IMR-90 (cell line): ENCODE data around the gene PTPRG. TPM values are rescaled to one million over a fixed set of nuclear protein-coding genes. Genes with fewer than 3 reads are reported as not detected.

Experiments used
- ATAC-seq: fragments of 200-7000 bp; cut with Tn5 transposase; 2 replicates; pipeline ENCODE4 v1.9.1; 2020; ENCODE audit warnings: low read depth, mild to moderate bottlenecking, moderate library complexity
- BruUV-seq: library from RNA; stranded (reverse); fragments of 400-500 nt; replicated peaks from 2 replicates; lab custom pipeline; 2021; lab: Mats Ljungman, UMichigan
- CTCF ChIA-PET: fragments of 300-600 bp; formaldehyde crosslinking; extraction: SDS; loops from one replicate; lab custom pipeline; 2021; ENCODE audit warnings: antibody characterized with exemption; lab: Yijun Ruan, JAX
- POLR2A ChIA-PET: fragments of 300-600 bp; sonication (Branson Sonifier 250); formaldehyde crosslinking; loops from one replicate; lab custom pipeline; 2022; ENCODE audit warnings: antibody characterized with exemption; ENCODE audit not compliant: unreplicated experiment; lab: Charles Lee
- DNase-seq: peaks from one replicate; pipeline ENCODE4 v3.0.0; 2013
- H2AFZ ChIP-seq: replicated peaks from 2 replicates; pipeline ENCODE3; 2013; ENCODE audit warnings: low read length, mild to moderate bottlenecking; ENCODE audit not compliant: poor library complexity
- H2AK5ac ChIP-seq: 2 replicates; pipeline ENCODE4 v1.6.1; 2013; ENCODE audit warnings: low read depth, low read length, inconsistent platforms
- H2AK9ac ChIP-seq: replicated peaks from 2 replicates; pipeline ENCODE3; 2013; ENCODE audit warnings: mild to moderate bottlenecking, low read depth, low read length, moderate library complexity; ENCODE audit not compliant: poor library complexity
- H2BK120ac ChIP-seq: 2 replicates; pipeline ENCODE4 v1.6.1; 2013; ENCODE audit warnings: low read depth, low read length, inconsistent platforms
- H2BK15ac ChIP-seq: 3 replicates; pipeline ENCODE4 v1.6.1; 2013; ENCODE audit warnings: low read depth, low read length, inconsistent platforms
- H2BK20ac ChIP-seq: 2 replicates; pipeline ENCODE4 v1.6.1; 2013; ENCODE audit warnings: low read depth, mild to moderate bottlenecking, inconsistent platforms, low read length, moderate library complexity
- H2BK5ac ChIP-seq: 2 replicates; pipeline ENCODE4 v1.6.1; 2013; ENCODE audit warnings: mild to moderate bottlenecking, low read depth, low read length, inconsistent platforms; ENCODE audit not compliant: poor library complexity, severe bottlenecking
- H3K14ac ChIP-seq: replicated peaks from 2 replicates; pipeline ENCODE4 v1.6.1; 2013; ENCODE audit warnings: low read depth, low read length, inconsistent platforms
- H3K18ac ChIP-seq: 2 replicates; pipeline ENCODE4 v1.6.1; 2013; ENCODE audit warnings: low read depth, low read length, control low read depth
- H3K23ac ChIP-seq: 2 replicates; pipeline ENCODE4 v1.6.1; 2013; ENCODE audit warnings: low read depth, low read length, inconsistent platforms
- H3K27ac ChIP-seq: 2 replicates; pipeline ENCODE4 v1.5.1; 2013; ENCODE audit warnings: mild to moderate bottlenecking, control low read depth, low read length; ENCODE audit not compliant: insufficient read depth
- H3K27me3 ChIP-seq: 2 replicates; pipeline ENCODE4 v1.6.1; 2013; ENCODE audit warnings: low read length; ENCODE audit not compliant: control insufficient read depth, insufficient read depth
- H3K36me3 ChIP-seq: 2 replicates; pipeline ENCODE4 v1.6.1; 2013; ENCODE audit warnings: low read length, mixed read lengths; ENCODE audit not compliant: control insufficient read depth, insufficient read depth
- H3K4ac ChIP-seq: 2 replicates; pipeline ENCODE4 v1.6.1; 2013; ENCODE audit warnings: low read depth, low read length, inconsistent platforms
- H3K4me1 ChIP-seq: 2 replicates; pipeline ENCODE4 v1.6.1; 2013; ENCODE audit warnings: low read length, mixed read lengths; ENCODE audit not compliant: control insufficient read depth, insufficient read depth
- H3K4me2 ChIP-seq: 2 replicates; pipeline ENCODE4 v1.6.1; 2013; ENCODE audit warnings: low read depth, mild to moderate bottlenecking, control low read depth, low read length, moderate library complexity
- H3K4me3 ChIP-seq: 2 replicates; pipeline ENCODE4 v1.5.1; 2013; ENCODE audit warnings: low read depth, mild to moderate bottlenecking, control low read depth, low read length, moderate library complexity; ENCODE audit not compliant: insufficient read depth
- H3K56ac ChIP-seq: 2 replicates; pipeline ENCODE4 v1.6.1; 2013; ENCODE audit warnings: low read length, inconsistent platforms; ENCODE audit not compliant: insufficient read depth; ENCODE audit errors: extremely low read depth
- H3K79me1 ChIP-seq, 2 experiments: 2 replicates each; pipeline ENCODE4 v1.6.1; 2013; ENCODE audit warnings: low read length in 2 of 2, inconsistent platforms in 1 of 2, low read depth in 1 of 2
- H3K9ac ChIP-seq: 2 replicates; pipeline ENCODE4 v1.6.1; 2013; ENCODE audit warnings: low read depth, low read length, control low read depth
- H3K9me1 ChIP-seq: 2 replicates; pipeline ENCODE4 v1.6.1; 2013; ENCODE audit warnings: low read length, inconsistent platforms; ENCODE audit not compliant: insufficient read depth
- H3K9me3 ChIP-seq: 2 replicates; pipeline ENCODE4 v1.6.1; 2013; ENCODE audit warnings: low read length; ENCODE audit not compliant: control insufficient read depth, insufficient read depth
- H4K20me1 ChIP-seq: 2 replicates; pipeline ENCODE4 v1.6.1; 2013; ENCODE audit warnings: low read length, inconsistent platforms; ENCODE audit not compliant: insufficient read depth
- H4K5ac ChIP-seq: 2 replicates; pipeline ENCODE4 v1.6.1; 2013; ENCODE audit warnings: mild to moderate bottlenecking, low read depth, low read length, control low read depth
- H4K8ac ChIP-seq, 2 experiments: 2 replicates each; pipeline ENCODE4 v1.6.1; 2013; ENCODE audit warnings: low read depth in 2 of 2, low read length in 2 of 2, control low read depth in 1 of 2, inconsistent platforms in 1 of 2
- H4K91ac ChIP-seq: 2 replicates; pipeline ENCODE4 v1.6.1; 2013; ENCODE audit warnings: low read depth, low read length, inconsistent platforms; ENCODE audit not compliant: insufficient read depth
- MAZ ChIP-seq: IDR thresholded peaks from 2 replicates; pipeline ENCODE4 v1.6.1; 2012; ENCODE audit warnings: low read depth, mild to moderate bottlenecking, low read length, improper control_type of control experiment, moderate library complexity, borderline replicate concordance
- RAD21 ChIP-seq: IDR thresholded peaks from 2 replicates; pipeline ENCODE4 v1.6.1; 2012; ENCODE audit warnings: low read length, improper control_type of control experiment
- SMC3 ChIP-seq: fragments of 150-350 bp; IDR thresholded peaks from 2 replicates; pipeline ENCODE4 v1.6.1; 2016; ENCODE audit warnings: low read depth, mild to moderate bottlenecking, antibody characterized with exemption, low read length, moderate library complexity
- WGBS, 2 experiments: methylation state at CpG; one replicate each; pipeline versions ENCODE4 v1.1.5 to v1.1.7; 2013; ENCODE audit warnings: missing lambda C conversion rate in 2 of 2; ENCODE audit not compliant: insufficient read length in 1 of 2; ENCODE audit errors: extremely low coverage in 2 of 2; 5-methylcytosine and 5-hydroxymethylcytosine counted together
- dilution Hi-C: fragments of 300-500 bp; cut with HindIII; formaldehyde crosslinking; loops from one replicate; pipeline ENCODE4 v1.14.3; 2018; ENCODE audit warnings: low sequenced_read_pairs; ENCODE audit not compliant: unreplicated experiment
- in situ Hi-C: fragments of 300-500 bp; cut with MboI; formaldehyde crosslinking; loops from 3 replicates; pipeline ENCODE4 v1.14.3; 2019; ENCODE audit warnings: low sequenced_read_pairs, inconsistent platforms, mixed read lengths
- intact Hi-C: fragments of 100-400 bp; cut with micrococcal nuclease; formaldehyde crosslinking; loops from 2 replicates; pipeline ENCODE4 v1.10.0; 2022
- polyA plus RNA-seq, 3 experiments: library from polyadenylated mRNA; depleted of rRNA; stranded (reverse); fragments of >200 nt; gene quantifications; 2 replicates each; pipeline ENCODE4 v1.2.3, GENCODE V29; 2012; ENCODE audit warnings: low replicate concordance in 1 of 3
- total RNA-seq: library from RNA; depleted of rRNA; stranded (reverse); fragments of >200 nt; gene quantifications from 2 replicates; pipeline ENCODE4 v1.2.3, GENCODE V29; 2012
- TF ChIP-seq, protein P1 (sequence below): fragments of 150-350 bp; IDR thresholded peaks from 2 replicates; pipeline ENCODE4 v1.6.1; 2017; ENCODE audit warnings: mild to moderate bottlenecking, antibody characterized with exemption, low read length, low read depth
- TF ChIP-seq, protein P2 (sequence below): conservative IDR thresholded peaks from 2 replicates; pipeline ENCODE4 v1.5.1; 2012; ENCODE audit warnings: mild to moderate bottlenecking, low read depth, low read length, improper control_type of control experiment

The PTPRG gene
- total and polyA plus RNA-seq, 2 of the 4 experiments (the other 2 are of a cell fraction), result 7.7 to 31.0 TPM

DNA sequence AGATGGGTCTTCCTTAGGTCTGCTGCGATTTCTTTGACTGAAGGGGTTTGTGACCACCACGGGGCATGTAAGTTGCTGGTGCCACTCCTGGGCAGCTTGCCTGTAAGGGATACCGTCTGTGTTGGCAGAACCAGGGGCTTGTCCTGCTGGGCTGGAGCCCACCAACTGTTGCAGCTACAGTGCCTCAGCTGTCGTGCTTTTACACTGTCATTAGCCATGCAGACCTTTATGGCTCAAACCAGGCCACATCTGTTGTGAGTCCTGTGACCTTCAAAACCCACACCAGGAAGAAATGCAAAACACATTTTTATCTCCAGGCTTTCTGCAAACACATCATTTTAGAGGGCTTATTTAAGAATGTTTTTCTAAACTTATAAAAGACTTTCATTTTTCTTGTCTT, 168.7 kb downstream of the PTPRG start:
- ChIA-PET CTCF (no interaction called here), POLR2A (no interaction called here)
- no peak overlapping the region for H2BK5ac ChIP-seq
- H2BK20ac ChIP-seq, result no peak overlapping the region
- no peak overlapping the region for H3K27ac ChIP-seq
- H3K56ac ChIP-seq, result no peak overlapping the region
- ATAC-seq, result no peak
- DNase-seq, result no peak
- intact Hi-C loops (no loop called here), dilution Hi-C loops (no loop called here), in situ Hi-C loops (no loop called here)
- no TSS peak for BruUV-seq
- H3K4ac ChIP-seq, result no peak overlapping the region
- no peak overlapping the region for H3K23ac ChIP-seq
- H3K9ac ChIP-seq, result no peak overlapping the region
- H4K8ac ChIP-seq, result no peak overlapping the region
- no peak overlapping the region for H4K91ac ChIP-seq
- H2AK5ac ChIP-seq, result no peak overlapping the region
- TF ChIP-seq MAZ (no peak), RAD21 (no peak), SMC3 (no peak)
- TF ChIP-seq, protein P1, sequence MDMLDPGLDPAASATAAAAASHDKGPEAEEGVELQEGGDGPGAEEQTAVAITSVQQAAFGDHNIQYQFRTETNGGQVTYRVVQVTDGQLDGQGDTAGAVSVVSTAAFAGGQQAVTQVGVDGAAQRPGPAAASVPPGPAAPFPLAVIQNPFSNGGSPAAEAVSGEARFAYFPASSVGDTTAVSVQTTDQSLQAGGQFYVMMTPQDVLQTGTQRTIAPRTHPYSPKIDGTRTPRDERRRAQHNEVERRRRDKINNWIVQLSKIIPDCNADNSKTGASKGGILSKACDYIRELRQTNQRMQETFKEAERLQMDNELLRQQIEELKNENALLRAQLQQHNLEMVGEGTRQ, result no peak
- TF ChIP-seq, protein P2, sequence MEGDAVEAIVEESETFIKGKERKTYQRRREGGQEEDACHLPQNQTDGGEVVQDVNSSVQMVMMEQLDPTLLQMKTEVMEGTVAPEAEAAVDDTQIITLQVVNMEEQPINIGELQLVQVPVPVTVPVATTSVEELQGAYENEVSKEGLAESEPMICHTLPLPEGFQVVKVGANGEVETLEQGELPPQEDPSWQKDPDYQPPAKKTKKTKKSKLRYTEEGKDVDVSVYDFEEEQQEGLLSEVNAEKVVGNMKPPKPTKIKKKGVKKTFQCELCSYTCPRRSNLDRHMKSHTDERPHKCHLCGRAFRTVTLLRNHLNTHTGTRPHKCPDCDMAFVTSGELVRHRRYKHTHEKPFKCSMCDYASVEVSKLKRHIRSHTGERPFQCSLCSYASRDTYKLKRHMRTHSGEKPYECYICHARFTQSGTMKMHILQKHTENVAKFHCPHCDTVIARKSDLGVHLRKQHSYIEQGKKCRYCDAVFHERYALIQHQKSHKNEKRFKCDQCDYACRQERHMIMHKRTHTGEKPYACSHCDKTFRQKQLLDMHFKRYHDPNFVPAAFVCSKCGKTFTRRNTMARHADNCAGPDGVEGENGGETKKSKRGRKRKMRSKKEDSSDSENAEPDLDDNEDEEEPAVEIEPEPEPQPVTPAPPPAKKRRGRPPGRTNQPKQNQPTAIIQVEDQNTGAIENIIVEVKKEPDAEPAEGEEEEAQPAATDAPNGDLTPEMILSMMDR, result no peak
- H2BK120ac ChIP-seq, result no peak overlapping the region
- H4K20me1 ChIP-seq, result peaks cover 21% of the 10 kb centered on the region
- peaks cover 22 to 53% of the 10 kb centered on the region in 2 experiments for H3K79me1 ChIP-seq
- no peak overlapping the region for H4K5ac ChIP-seq
- H2AK9ac ChIP-seq, result no peak overlapping the region
- peaks cover 3% of the 10 kb centered on the region; the same call in 1 of the 2 replicates for H3K9me1 ChIP-seq
- H3K14ac ChIP-seq, result no peak overlapping the region
- H3K4me3 ChIP-seq, result no peak overlapping the region
- H3K4me1 ChIP-seq, result peaks cover 5% of the 10 kb centered on the region
- no peaks in the 10 kb centered on the region for H3K36me3 ChIP-seq
- no peaks in the 10 kb centered on the region for H3K27me3 ChIP-seq
- H2BK15ac ChIP-seq, result no peak overlapping the region
- no CpG with 5 or more reads among the region's 4 CpGs for WGBS, 2 experiments
- H3K4me2 ChIP-seq, result no peak overlapping the region
- no peak overlapping the region for H2AFZ ChIP-seq
- H3K9me3 ChIP-seq, result no peaks in the 10 kb centered on the region
- no peak overlapping the region for H3K18ac ChIP-seq
